ENCODE data around the gene CRNKL1.

GRCh38 chr20:20094410-20094809 is 42.1 kb upstream of the CRNKL1 start:
- TF ChIP-seq RAD21 (IDR thresholded peaks at IDR 0.05; ENCODE audit: low read depth) (no peak), POLR2A (IDR thresholded peaks at IDR 0.05; ENCODE audit: borderline replicate concordance, extremely low read depth, insufficient read depth, insufficient read length) (no peak), ELF1 (IDR thresholded peaks at IDR 0.05; ENCODE audit: borderline replicate concordance, low read depth) (no peak), SP1 (IDR thresholded peaks at IDR 0.05; ENCODE audit: low read depth) (no peak), CTCF (IDR thresholded peaks at IDR 0.05 in 2 of 3, conservative IDR thresholded peaks at IDR 0.05 in 1 of 3; ENCODE audit: borderline replicate concordance in 1 of 3, insufficient read depth in 1 of 3, low read depth in 2 of 3, low read length in 2 of 3) (no peak), POLR2AphosphoS5 (IDR thresholded peaks at IDR 0.05; ENCODE audit: low read depth, low read length) (no peak), EZH2 (IDR thresholded peaks at IDR 0.05) (no peak), SIN3A (IDR thresholded peaks at IDR 0.05; ENCODE audit: low read depth) (no peak), EZH2phosphoT487 (IDR thresholded peaks at IDR 0.05; ENCODE audit: borderline replicate concordance) (no peak), MAX (IDR thresholded peaks at IDR 0.05) (no peak), ZNF274 (IDR thresholded peaks at IDR 0.05; ENCODE audit: low read depth, low read length) (no peak)
